Liver (tissue), 9 donors: Measurements from ENCODE around the gene AP1S2. TPM values are rescaled to one million over a fixed set of nuclear protein-coding genes. Genes with fewer than 3 reads are reported as not detected.

Source experiments
- DNase-seq: peaks from one replicate; pipeline ENCODE4 v3.0.0-alpha.2; 2017; ENCODE audit warnings: low spot score
- H3K27ac ChIP-seq, 2 donors: one replicate each; pipeline ENCODE4 v1.7.0; 2013; ENCODE audit warnings: inconsistent platforms in 2 of 2, low read length in 2 of 2, control low read depth in 1 of 2, low read depth in 1 of 2, mild to moderate bottlenecking in 1 of 2
- H3K27me3 ChIP-seq, 4 donors: one replicate each; pipeline versions ENCODE4 v1.6.1 to v1.7.0; 2013; ENCODE audit warnings: low read length in 3 of 4, inconsistent platforms in 1 of 4, mild to moderate bottlenecking in 1 of 4, moderate library complexity in 1 of 4; ENCODE audit not compliant: control insufficient read depth in 4 of 4, insufficient read depth in 4 of 4
- H3K36me3 ChIP-seq, 4 donors: one replicate each; pipeline versions ENCODE4 v1.6.1 to v1.7.0; 2013; ENCODE audit warnings: low read length in 3 of 4, mild to moderate bottlenecking in 3 of 4, low read depth in 1 of 4, moderate library complexity in 1 of 4; ENCODE audit not compliant: control insufficient read depth in 4 of 4, insufficient read depth in 3 of 4
- H3K4me1 ChIP-seq, 4 donors: one replicate each; pipeline versions ENCODE4 v1.6.1 to v1.7.0; 2013; ENCODE audit warnings: low read length in 3 of 4, mild to moderate bottlenecking in 3 of 4, moderate library complexity in 1 of 4; ENCODE audit not compliant: control insufficient read depth in 4 of 4, insufficient read depth in 4 of 4
- H3K4me3 ChIP-seq, 3 donors: one replicate each; pipeline versions ENCODE4 v1.6.1 to v1.7.0; 2013; ENCODE audit warnings: low read length in 3 of 3, control low read depth in 1 of 3, low read depth in 1 of 3, mild to moderate bottlenecking in 1 of 3
- H3K9ac ChIP-seq, 2 donors: one replicate each; pipeline ENCODE4 v1.7.0; 2013; ENCODE audit warnings: low read length in 2 of 2, mild to moderate bottlenecking in 2 of 2, moderate library complexity in 2 of 2, control low read depth in 1 of 2, low read depth in 1 of 2
- H3K9me3 ChIP-seq, 4 donors: one replicate each; pipeline versions ENCODE4 v1.6.1 to v1.7.0; 2013; ENCODE audit warnings: low read length in 3 of 4; ENCODE audit not compliant: control insufficient read depth in 4 of 4
- ATF3 ChIP-seq: IDR thresholded peaks from 2 replicates; pipeline ENCODE4 v1.6.1; 2016; ENCODE audit warnings: antibody characterized with exemption
- EGR1 ChIP-seq, 2 donors: IDR thresholded peaks; 2 replicates each; pipeline ENCODE4 v1.6.1; 2016 to 2018; ENCODE audit warnings: antibody characterized with exemption in 2 of 2, low read depth in 2 of 2
- FOXA1 ChIP-seq: IDR thresholded peaks from 2 replicates; pipeline ENCODE4 v1.6.1; 2016; ENCODE audit warnings: antibody characterized with exemption
- FOXA2 ChIP-seq: IDR thresholded peaks from 2 replicates; pipeline ENCODE4 v1.6.1; 2016; ENCODE audit warnings: antibody characterized with exemption
- GABPA ChIP-seq, 2 donors: IDR thresholded peaks in 1 of 2; conservative IDR thresholded peaks in 1 of 2; 2 replicates each; pipeline ENCODE4 v1.6.1; 2016; ENCODE audit warnings: antibody characterized with exemption in 2 of 2, mild to moderate bottlenecking in 1 of 2, moderate library complexity in 1 of 2
- HNF4A ChIP-seq, 2 donors: conservative IDR thresholded peaks; 2 replicates each; pipeline ENCODE4 v1.6.1; 2016; ENCODE audit warnings: antibody characterized with exemption in 2 of 2, mild to moderate bottlenecking in 2 of 2
- HNF4G ChIP-seq: IDR thresholded peaks from 2 replicates; pipeline ENCODE4 v1.6.1; 2016; ENCODE audit warnings: antibody characterized with exemption
- JUND ChIP-seq, 2 donors: IDR thresholded peaks; 2 replicates each; pipeline ENCODE4 v1.6.1; 2016; ENCODE audit warnings: antibody characterized with exemption in 2 of 2
- MAX ChIP-seq: IDR thresholded peaks from 2 replicates; pipeline ENCODE4 v1.6.1; 2016; ENCODE audit warnings: antibody characterized with exemption
- NR2F2 ChIP-seq: IDR thresholded peaks from 2 replicates; pipeline ENCODE4 v1.6.1; 2016; ENCODE audit warnings: antibody characterized with exemption
- RAD21 ChIP-seq, 2 donors: IDR thresholded peaks; 2 replicates each; pipeline ENCODE4 v1.6.1; 2016; ENCODE audit warnings: antibody characterized with exemption in 2 of 2, mild to moderate bottlenecking in 2 of 2
- REST ChIP-seq: IDR thresholded peaks from 2 replicates; pipeline ENCODE4 v1.6.1; 2016; ENCODE audit warnings: antibody characterized with exemption, mild to moderate bottlenecking
- RXRA ChIP-seq, 2 donors: IDR thresholded peaks; 2 replicates each; pipeline ENCODE4 v1.6.1; 2017 to 2018; ENCODE audit warnings: antibody characterized with exemption in 2 of 2, mild to moderate bottlenecking in 1 of 2
- SP1 ChIP-seq: IDR thresholded peaks from 2 replicates; pipeline ENCODE4 v1.6.1; 2018; ENCODE audit warnings: antibody characterized with exemption, mild to moderate bottlenecking
- TAF1 ChIP-seq: conservative IDR thresholded peaks from 2 replicates; pipeline ENCODE4 v1.6.1; 2016; ENCODE audit warnings: antibody characterized with exemption, mild to moderate bottlenecking
- YY1 ChIP-seq: IDR thresholded peaks from 2 replicates; pipeline ENCODE4 v1.6.1; 2016; ENCODE audit warnings: antibody characterized with exemption, mild to moderate bottlenecking
- WGBS: extraction: QIAGEN DNeasy Blood & Tissue Kit; methylation state at CpG from one replicate; pipeline ENCODE4 v1.1.7; 2013; 5-methylcytosine and 5-hydroxymethylcytosine counted together
- polyA plus RNA-seq, 2 donors: library from polyadenylated mRNA; stranded (reverse) in 1 of 2; unstranded in 1 of 2; fragments of 200-250 nt in 1 of 2; fragments of >200 nt in 1 of 2; fragmentation: Nextera tagmentation in 1 of 2; extraction: Ambion mirVana in 1 of 2; gene quantifications; one replicate each; pipeline versions ENCODE4 v1.2.1 to v1.2.3, GENCODE V29; 2013 to 2015
- total RNA-seq, 2 donors: library from RNA; depleted of rRNA; stranded (reverse); fragments of >200 nt; gene quantifications; one replicate each; pipeline ENCODE4 v1.2.3, GENCODE V29; 2014
- TF ChIP-seq, protein P1 (sequence below): IDR thresholded peaks from 2 replicates; pipeline ENCODE4 v1.6.1; 2016; ENCODE audit warnings: antibody characterized with exemption
- TF ChIP-seq, protein P2 (sequence below): fragments of 150-350 bp; IDR thresholded peaks from 2 replicates; pipeline ENCODE4 v1.5.1; 2017; ENCODE audit warnings: improper control_type of control experiment, low read depth, low read length; ENCODE audit not compliant: missing input control
- donor health status: healthy.
- donor health status: healthy.
- donor health status: healthy.
- donor health status: healthy.
- donor health status: healthy.

Gene AP1S2
- total and polyA plus RNA-seq, 4 donors: 6.1 to 25.7 (median 10.6) TPM

- TF ChIP-seq FOXA1 (no peak), FOXA2 (no peak), ATF3 (no peak), HNF4G (no peak)
Observed at GRCh38 chrX:15894724-15895123, 40.1 kb upstream of the AP1S2 start (continued).

DNA sequence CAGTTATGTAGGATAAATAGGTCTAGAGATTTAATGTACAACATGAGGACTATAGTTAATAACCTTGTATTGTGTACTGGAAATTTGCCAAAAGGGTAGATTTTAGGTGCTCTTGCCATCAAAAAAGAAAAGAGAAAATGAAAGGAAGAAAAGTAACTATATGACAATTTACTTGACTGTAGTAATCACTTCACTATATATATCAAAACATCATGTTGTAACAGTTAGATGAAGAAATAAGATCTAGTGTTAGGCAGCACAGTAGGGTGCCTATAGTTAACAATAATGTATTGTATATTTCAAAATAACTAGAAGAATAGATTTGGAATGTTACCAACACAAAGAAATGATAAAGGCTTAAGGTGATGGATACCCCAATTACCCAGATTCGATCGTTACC is 35.9 kb upstream of the AP1S2 start:
- WGBS: 95% methylated on average over 2 of the region's 2 CpGs
- Histone ChIP-seq H3K9me3 (no peaks in the 10 kb centered on the region), H3K27me3 (no peaks in the 10 kb centered on the region), H3K4me3 (no peak overlapping the region), H3K9ac (no peak overlapping the region), H3K4me1 (no peaks in the 10 kb centered on the region), H3K27ac (no peak overlapping the region), H3K36me3 (no peaks in the 10 kb centered on the region)
- no peak for DNase-seq
- TF ChIP-seq MAX (no peak), FOXA1 (no peak), HNF4A (conservative IDR thresholded peaks at IDR 0.05) (no peak), EGR1 (IDR thresholded peaks at IDR 0.05; ENCODE audit: low read depth in 2 of 2) (no peak)

DNA sequence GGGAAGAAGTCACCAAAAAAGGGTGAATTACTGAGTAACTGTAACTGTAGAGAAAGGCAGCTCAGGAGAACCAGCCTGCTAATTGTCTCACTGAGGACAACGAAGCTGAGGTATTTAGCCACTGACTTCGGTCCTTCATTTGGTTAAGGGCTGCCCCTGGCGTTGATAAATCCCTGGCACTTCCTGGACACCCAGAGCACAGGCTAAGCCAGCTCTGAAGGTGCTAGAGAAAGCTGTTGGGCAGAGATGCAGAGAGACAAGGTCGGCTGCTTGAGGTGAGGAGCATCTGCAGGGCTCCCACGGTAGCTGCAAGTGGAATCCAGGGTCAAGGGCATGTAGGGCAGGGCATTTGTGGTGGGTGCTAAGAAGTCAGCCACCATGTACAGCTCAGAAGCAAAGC is 33.4 kb upstream of the AP1S2 start:
- no peak overlapping the region for H3K27ac ChIP-seq
- 59% methylated on average over 5 of the region's 5 CpGs for WGBS
- DNase-seq: no peak
- H3K36me3 ChIP-seq: no peaks in the 10 kb centered on the region
- no peaks in the 10 kb centered on the region for H3K9me3 ChIP-seq
- no peak overlapping the region for H3K9ac ChIP-seq
- no peaks in the 10 kb centered on the region for H3K27me3 ChIP-seq
- TF ChIP-seq FOXA2 (no peak), RXRA (IDR thresholded peaks at IDR 0.05) (no peak), MAX (no peak)
- no peak overlapping the region for H3K4me3 ChIP-seq
- H3K4me1 ChIP-seq: no peaks in the 10 kb centered on the region

DNA sequence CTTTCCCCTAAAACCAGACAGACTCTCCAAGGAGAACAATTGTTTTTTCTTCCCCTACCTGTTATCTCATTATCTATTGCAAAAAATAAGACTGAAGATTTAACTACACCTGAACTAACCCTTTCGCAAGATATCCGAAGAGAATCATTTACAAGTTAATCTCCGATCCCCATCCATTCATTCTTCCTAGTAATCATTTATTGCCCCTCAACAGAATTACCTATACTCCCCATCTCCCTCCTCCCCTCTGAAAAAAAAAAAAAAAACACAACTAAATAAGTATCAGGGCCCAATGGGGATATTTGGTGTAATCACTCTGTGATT is 28.9 kb upstream of the AP1S2 start:
- no peak for DNase-seq
- WGBS: 93% methylated on average over 3 of the region's 3 CpGs
- H3K4me1 ChIP-seq: no peaks in the 10 kb centered on the region
- no peaks in the 10 kb centered on the region for H3K36me3 ChIP-seq
- no peak overlapping the region for H3K27ac ChIP-seq
- H3K27me3 ChIP-seq: no peaks in the 10 kb centered on the region
- no peak overlapping the region for H3K4me3 ChIP-seq
- no peak overlapping the region for H3K9ac ChIP-seq
- TF ChIP-seq ATF3: no peak
- no peak for TF ChIP-seq RAD21 (IDR thresholded peaks at IDR 0.05)
- TF ChIP-seq, protein P1, sequence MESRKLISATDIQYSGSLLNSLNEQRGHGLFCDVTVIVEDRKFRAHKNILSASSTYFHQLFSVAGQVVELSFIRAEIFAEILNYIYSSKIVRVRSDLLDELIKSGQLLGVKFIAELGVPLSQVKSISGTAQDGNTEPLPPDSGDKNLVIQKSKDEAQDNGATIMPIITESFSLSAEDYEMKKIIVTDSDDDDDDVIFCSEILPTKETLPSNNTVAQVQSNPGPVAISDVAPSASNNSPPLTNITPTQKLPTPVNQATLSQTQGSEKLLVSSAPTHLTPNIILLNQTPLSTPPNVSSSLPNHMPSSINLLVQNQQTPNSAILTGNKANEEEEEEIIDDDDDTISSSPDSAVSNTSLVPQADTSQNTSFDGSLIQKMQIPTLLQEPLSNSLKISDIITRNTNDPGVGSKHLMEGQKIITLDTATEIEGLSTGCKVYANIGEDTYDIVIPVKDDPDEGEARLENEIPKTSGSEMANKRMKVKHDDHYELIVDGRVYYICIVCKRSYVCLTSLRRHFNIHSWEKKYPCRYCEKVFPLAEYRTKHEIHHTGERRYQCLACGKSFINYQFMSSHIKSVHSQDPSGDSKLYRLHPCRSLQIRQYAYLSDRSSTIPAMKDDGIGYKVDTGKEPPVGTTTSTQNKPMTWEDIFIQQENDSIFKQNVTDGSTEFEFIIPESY: no peak
- no peak for TF ChIP-seq SP1
- no peak for TF ChIP-seq EGR1 (IDR thresholded peaks at IDR 0.05; ENCODE audit: low read depth in 2 of 2)
- no peak for TF ChIP-seq NR2F2
- TF ChIP-seq HNF4A (conservative IDR thresholded peaks at IDR 0.05): no peak
- no peak for TF ChIP-seq REST
- TF ChIP-seq YY1: no peak
- TF ChIP-seq, protein P2, sequence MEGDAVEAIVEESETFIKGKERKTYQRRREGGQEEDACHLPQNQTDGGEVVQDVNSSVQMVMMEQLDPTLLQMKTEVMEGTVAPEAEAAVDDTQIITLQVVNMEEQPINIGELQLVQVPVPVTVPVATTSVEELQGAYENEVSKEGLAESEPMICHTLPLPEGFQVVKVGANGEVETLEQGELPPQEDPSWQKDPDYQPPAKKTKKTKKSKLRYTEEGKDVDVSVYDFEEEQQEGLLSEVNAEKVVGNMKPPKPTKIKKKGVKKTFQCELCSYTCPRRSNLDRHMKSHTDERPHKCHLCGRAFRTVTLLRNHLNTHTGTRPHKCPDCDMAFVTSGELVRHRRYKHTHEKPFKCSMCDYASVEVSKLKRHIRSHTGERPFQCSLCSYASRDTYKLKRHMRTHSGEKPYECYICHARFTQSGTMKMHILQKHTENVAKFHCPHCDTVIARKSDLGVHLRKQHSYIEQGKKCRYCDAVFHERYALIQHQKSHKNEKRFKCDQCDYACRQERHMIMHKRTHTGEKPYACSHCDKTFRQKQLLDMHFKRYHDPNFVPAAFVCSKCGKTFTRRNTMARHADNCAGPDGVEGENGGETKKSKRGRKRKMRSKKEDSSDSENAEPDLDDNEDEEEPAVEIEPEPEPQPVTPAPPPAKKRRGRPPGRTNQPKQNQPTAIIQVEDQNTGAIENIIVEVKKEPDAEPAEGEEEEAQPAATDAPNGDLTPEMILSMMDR: no peak
- no peak for TF ChIP-seq HNF4G
- no peak for TF ChIP-seq JUND (IDR thresholded peaks at IDR 0.05)
- no peak for TF ChIP-seq RXRA (IDR thresholded peaks at IDR 0.05)
- no peak for TF ChIP-seq MAX
- TF ChIP-seq TAF1: no peak
- TF ChIP-seq FOXA1: no peak
- TF ChIP-seq GABPA (IDR thresholded peaks at IDR 0.05 in 1 of 2, conservative IDR thresholded peaks at IDR 0.05 in 1 of 2): no peak
- no peak for TF ChIP-seq FOXA2
- H3K9me3 ChIP-seq: no peaks in the 10 kb centered on the region
